ENCODE data around the gene XIRP1. TPM values are rescaled to one million over a fixed set of nuclear protein-coding genes. Genes with fewer than 3 reads are reported as not detected.

Gene XIRP1
- total RNA-seq, 1 experiment from 2014 or later: not detected

DNA sequence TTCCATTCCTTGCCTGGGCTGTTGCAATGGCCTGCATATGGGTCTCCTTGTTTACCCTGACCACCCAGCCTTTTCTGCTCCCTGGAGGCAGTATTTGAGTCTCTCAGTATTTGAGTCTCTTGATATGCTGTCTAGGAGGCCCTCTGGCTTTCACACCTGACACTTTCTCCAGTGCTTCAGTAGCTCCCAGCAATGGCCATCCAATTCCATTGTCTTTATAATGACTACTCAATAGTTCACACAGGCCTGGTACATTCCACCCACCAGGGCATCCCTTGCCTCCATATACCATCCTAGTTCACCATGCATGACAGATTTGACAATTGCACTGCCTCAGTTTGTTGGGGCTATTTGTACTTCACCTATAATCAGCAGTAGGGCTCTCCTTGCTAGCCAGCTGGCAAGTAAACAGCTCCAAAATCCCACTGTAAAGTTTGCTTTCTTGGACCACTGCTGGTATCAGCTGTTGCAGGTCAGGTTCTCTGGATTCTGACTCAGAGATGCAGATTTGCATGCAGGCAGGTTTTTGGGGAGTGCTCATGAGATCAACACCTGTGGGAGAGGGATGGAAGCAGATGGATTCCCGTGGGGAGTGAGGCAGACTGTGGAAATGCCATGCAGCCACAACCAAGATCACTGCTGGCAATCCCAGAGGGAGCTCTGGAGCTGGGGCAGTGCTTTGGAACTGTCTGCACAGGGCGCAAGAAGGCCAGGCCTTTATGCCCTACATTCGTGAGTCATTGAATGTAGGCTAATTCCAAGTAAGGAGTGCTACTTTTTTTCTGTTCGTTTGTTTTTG, 19.1 kb upstream of the XIRP1 start:
- no peak for DNase-seq (ENCODE audit: extremely low read depth, low read depth)

DNA sequence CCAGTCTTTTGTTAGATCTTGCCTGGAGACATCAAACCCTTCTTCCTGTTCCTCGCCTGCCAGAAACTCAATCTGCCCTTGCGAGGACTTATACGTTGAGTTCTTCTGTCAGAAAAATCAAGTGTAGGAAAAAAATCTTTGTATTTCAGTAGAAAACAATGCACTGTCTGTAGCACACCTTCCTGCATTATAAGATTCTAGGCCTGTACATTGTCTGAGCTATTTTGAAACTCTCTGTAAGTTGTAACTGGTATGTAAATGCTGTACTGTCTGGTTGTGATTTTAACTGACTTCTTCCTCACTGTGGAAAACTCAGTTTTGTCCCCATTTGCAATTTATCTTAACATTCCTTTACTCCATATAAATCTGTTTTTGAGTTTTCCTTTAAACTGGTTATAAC, 17.7 kb upstream of the XIRP1 start:
- DNase-seq (ENCODE audit: extremely low read depth, low read depth): no peak

DNA sequence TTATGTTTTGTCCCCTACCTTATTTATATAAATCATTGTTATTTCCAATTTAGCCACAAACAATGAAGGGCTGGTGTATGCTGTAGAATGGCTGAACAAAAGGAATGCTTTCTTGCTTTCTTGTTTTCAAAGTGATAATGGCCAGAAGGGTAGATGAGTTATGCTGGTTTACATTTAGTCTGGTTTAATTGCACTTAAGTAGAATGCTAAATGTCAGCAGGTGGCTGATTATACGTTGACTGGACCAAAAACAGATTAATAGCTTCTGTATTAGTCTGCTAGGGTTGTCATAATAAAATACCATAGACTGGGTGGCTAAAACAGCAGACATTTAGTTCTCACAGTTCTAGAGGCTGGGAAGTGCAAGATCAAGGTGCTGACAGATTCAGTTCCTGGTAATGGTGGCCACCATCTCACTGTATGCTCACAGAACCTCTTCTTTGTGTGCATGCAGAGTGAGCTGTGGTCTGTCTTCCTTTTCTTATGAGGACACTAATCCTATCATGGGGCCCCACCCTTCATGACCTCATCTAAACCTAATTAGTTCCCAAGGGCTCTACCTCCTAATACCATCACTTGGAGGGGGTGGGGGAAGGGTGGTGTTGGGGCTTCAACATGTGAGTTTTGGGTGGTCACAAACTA, 17.1 kb upstream of the XIRP1 start:
- DNase-seq (ENCODE audit: extremely low read depth, low read depth): no peak

- peak; percentile 49 for DNase-seq (ENCODE audit: extremely low read depth, low read depth)
These were observed 16.2 kb upstream of the XIRP1 start for GRCh38 chr3:39208463-39209055.

DNA sequence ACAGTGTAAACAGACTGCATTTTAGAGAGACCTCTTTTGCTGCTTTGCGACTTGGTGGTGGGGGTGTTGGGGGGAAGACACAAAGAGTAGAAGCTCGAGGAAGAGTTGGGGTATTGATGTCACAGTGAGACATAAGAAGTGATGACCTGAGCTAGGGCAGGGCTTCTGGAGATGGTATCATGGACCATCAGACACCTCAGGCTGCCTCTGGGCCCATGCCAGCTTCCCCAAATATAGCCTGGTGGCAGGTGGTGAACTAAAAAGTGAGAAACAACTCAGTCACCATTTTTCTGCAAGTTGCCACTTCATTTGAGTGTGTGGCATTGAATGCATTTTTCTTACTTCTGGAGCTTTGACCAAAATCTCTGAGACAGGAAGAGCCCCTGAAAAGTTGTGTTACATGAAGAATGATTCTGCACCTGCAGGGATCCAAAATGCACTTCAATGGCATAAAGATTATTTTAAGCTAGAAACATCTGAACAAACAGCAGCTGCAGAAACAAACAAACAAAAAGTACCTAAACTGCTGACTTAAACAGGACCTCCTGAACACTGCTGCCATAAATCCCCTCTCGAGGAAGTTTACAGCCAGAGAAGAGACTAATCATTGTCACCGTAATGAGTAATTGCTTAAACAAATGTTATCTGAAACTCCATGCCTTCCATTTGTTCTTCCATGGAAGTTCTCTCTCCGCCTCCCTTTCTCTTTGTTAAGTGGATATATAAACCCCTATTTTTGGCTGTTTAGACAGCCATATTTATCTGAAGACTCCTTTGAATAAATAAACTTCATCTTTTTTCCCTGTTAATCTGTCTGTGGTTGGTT, 15.2 kb upstream of the XIRP1 start:
- no peak for DNase-seq (ENCODE audit: extremely low read depth, low read depth)

GRCh38 chr3:39205919-39206516, 13.6 kb upstream of the XIRP1 start:
- DNase-seq (ENCODE audit: extremely low read depth, low read depth): no peak

DNA sequence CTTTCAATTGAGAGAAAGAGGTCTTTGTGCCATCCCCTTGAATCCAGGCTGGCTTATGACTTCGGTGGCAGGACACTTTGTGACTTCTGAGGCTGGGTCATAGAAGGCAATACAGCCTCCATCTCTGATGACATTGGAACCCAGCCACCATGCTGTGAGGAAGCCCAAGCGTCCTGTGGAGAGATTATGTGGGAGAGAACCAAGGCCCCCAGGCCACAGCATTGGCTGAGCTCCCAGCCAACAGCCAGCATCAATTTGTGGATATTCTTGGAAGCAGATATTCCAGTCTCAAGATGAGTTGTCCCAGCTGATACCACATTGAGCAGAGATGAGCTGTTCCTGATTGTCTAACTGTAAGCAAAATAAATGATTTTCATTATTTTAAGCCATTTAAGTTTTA, 12.7 kb upstream of the XIRP1 start:
- no peak for DNase-seq (ENCODE audit: extremely low read depth, low read depth)

DNA sequence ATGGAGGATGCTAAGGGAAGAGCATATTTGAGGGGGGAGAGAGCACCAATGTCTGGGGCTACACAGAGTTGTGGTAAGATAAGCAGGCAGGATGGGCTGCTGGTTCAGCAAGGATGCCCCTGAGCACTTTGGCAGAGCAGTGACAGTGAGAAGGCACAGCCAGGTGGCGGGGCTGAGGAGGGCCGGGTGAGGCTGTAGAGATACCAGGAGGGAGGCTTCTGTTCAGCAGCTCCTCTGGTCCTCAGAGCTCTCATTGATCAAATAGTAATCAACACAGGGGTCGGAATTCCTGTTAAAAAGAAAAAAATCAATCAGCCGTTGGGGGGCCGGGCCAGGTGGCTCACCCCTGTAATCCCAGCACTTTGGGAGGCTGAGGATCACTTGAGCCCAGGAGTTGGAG, 11.5 kb upstream of the XIRP1 start:
- DNase-seq (ENCODE audit: extremely low read depth, low read depth): no peak

- no peak for DNase-seq (ENCODE audit: extremely low read depth, low read depth)
These were observed 11.0 kb upstream of the XIRP1 start for GRCh38 chr3:39203402-39203801.

GRCh38 chr3:39202094-39202493, 9.7 kb upstream of the XIRP1 start:
- no peak for DNase-seq (ENCODE audit: extremely low read depth, low read depth)

- no peak for DNase-seq (ENCODE audit: extremely low read depth, low read depth)
These were observed 4.4 kb upstream of the XIRP1 start for GRCh38 chr3:39196671-39197356.

- no peak for DNase-seq (ENCODE audit: extremely low read depth, low read depth)
These were observed 3.6 kb upstream of the XIRP1 start for GRCh38 chr3:39196034-39196433.

DNA sequence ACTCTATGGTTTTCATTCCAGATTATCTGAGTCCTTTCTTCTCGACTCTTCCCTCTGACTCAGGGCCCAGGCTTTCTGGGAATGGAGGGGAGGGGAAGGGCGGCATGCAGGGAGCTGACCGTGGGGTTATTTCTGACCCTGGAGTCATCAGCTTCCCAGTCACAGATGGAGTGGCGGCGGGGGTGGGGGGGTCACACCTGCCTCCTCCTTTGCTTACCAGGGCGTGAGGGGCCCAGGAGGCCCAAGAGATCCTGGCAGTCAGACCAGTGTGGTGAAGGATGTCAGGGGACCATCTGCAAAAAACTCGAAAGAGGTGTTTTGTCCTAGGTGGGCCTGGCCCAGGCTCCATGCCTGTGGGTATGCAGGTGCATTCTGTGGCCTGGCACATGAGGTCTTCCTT, 996 bp upstream of the XIRP1 start:
- no peak for DNase-seq (ENCODE audit: extremely low read depth, low read depth)

- no peak for DNase-seq (ENCODE audit: extremely low read depth, low read depth)
These were observed 622 bp downstream of the XIRP1 start for GRCh38 chr3:39191773-39192172.

- DNase-seq (ENCODE audit: extremely low read depth, low read depth): no peak
These were observed 1.3 kb downstream of the XIRP1 start for GRCh38 chr3:39191111-39191510.

DNA sequence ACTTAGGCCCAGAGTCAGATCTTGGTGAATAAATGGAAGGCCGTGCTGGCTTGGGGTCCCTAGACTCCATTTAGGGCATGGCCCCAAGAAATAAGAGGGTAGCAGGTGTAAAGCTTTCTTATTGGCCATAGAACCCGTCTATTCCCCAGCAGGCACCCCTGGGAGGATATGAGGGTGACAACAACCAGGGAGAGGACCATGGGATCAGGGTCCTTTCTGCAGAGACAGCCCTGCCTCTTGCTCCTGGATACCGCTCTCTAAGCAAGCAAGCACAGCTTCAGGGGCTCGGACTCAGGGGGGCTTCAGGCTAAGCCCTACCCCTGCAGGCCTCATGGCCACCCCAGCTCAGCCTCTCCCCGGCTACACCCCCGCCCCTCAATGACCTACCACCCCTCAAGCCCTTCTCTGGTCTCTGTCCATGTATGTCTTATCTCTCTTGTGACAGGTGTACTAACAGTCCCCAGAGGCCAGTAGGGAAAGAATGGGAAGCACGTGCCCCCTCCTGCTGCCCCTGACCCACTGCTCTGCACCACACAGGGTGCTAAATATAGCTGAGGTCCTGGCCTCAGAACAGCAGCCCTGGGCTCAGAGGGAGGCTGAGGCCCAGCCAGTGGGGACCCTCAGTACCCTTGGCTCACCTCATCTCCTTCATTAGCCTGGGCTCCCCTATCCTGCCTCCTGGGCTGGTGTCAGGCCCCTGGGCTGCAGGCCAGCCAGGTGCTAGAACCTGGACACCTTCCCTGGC, 1.9 kb downstream of the XIRP1 start:
- no peak for DNase-seq (ENCODE audit: extremely low read depth, low read depth)

DNA sequence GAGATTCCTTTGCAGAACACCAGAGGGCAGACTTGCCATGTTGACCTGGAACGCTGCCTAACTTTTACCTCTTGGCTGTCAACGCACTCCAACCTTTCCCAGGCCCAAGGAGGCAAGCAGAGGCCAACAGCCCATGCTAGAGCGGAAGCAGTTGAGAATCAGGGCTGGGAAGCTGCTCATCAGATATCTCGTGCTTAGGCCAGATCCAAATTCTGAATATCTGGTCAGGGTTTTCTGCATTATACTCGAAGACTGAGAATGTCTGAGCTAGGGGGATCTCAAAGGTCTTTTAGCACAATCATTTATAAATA, 2.5 kb downstream of the XIRP1 start:
- DNase-seq (ENCODE audit: extremely low read depth, low read depth): peak; percentile 63

- no peak for DNase-seq (ENCODE audit: extremely low read depth, low read depth)
These were observed 3.0 kb downstream of the XIRP1 start for GRCh38 chr3:39189150-39189958.
